PC-9 (cell line): ENCODE results near the gene TMEM183A. TPM values are rescaled to one million over a fixed set of nuclear protein-coding genes. Genes with fewer than 3 reads are reported as not detected.
A peak's percentile ranks its signal among the peaks of the same experiment; 100 is the strongest.
"Not testable (repeated sequence)": the region's sequence is repeated elsewhere in the genome, so short reads cannot be mapped to it uniquely, and the experiment has no call there.

ENCODE experiments used
- BruUV-seq: library from RNA; stranded (reverse); fragments of 400-500 nt; replicated peaks from 2 replicates; lab custom pipeline; 2021; lab: Mats Ljungman, UMichigan
- CTCF ChIA-PET: fragments of 300-600 bp; sonication (Branson Sonifier 250); formaldehyde crosslinking; loops from one replicate; lab custom pipeline; 2022; ENCODE audit warnings: antibody characterized with exemption; lab: Charles Lee
- POLR2A ChIA-PET: fragments of 300-600 bp; sonication (Branson Sonifier 250); formaldehyde crosslinking; loops from one replicate; lab custom pipeline; 2022; ENCODE audit warnings: antibody characterized with exemption; ENCODE audit not compliant: unreplicated experiment; lab: Charles Lee
- DNase-seq, 2 experiments: peaks; one replicate each; pipeline versions ENCODE4 v3.0.0 to v3.0.0-alpha.2; 2015 to 2022; ENCODE audit warnings: mixed read lengths in 1 of 2
- H2AFZ ChIP-seq: fragments of 200-600 bp; sonication (generic); 2 replicates; pipeline ENCODE4 v1.8.1; 2017; ENCODE audit warnings: antibody characterized with exemption
- H3F3A ChIP-seq: fragments of 200-600 bp; sonication (generic); 2 replicates; pipeline ENCODE4 v1.8.1; 2017; ENCODE audit warnings: antibody characterized with exemption, mild to moderate bottlenecking, low read depth; ENCODE audit not compliant: insufficient read depth
- H3K27ac ChIP-seq: fragments of 200-600 bp; sonication (generic); 2 replicates; pipeline ENCODE4 v1.6.1; 2016; ENCODE audit warnings: mixed run types
- H3K27me3 ChIP-seq: fragments of 200-600 bp; sonication (generic); 2 replicates; pipeline ENCODE4 v1.6.1; 2016; ENCODE audit warnings: low read depth, mixed run types; ENCODE audit not compliant: insufficient read depth
- H3K36me3 ChIP-seq: fragments of 200-600 bp; sonication (generic); 2 replicates; pipeline ENCODE4 v1.6.1; 2016; ENCODE audit warnings: low read depth, mixed run types
- H3K4me1 ChIP-seq: fragments of 200-600 bp; sonication (generic); replicated peaks from 2 replicates; pipeline ENCODE4 v1.6.1; 2016; ENCODE audit warnings: mixed run types; ENCODE audit not compliant: insufficient read depth
- H3K4me2 ChIP-seq: fragments of 200-600 bp; sonication (generic); 2 replicates; pipeline ENCODE4 v1.6.1; 2017; ENCODE audit warnings: mixed run types
- H3K4me3 ChIP-seq: fragments of 200-600 bp; sonication (generic); 2 replicates; pipeline ENCODE4 v1.6.1; 2016; ENCODE audit warnings: mixed run types
- H3K79me2 ChIP-seq: fragments of 200-600 bp; sonication (generic); 2 replicates; pipeline ENCODE4 v1.6.1; 2017; ENCODE audit warnings: low read depth, mixed run types
- H3K9me2 ChIP-seq: fragments of 200-600 bp; sonication (generic); 2 replicates; pipeline ENCODE4 v1.8.1; 2017; ENCODE audit warnings: mild to moderate bottlenecking; ENCODE audit not compliant: insufficient read depth
- H3K9me3 ChIP-seq: fragments of 200-600 bp; sonication (generic); 2 replicates; pipeline ENCODE4 v1.8.1; 2016; ENCODE audit warnings: low read depth; ENCODE audit not compliant: insufficient read depth
- H4K20me1 ChIP-seq: fragments of 200-600 bp; sonication (generic); 2 replicates; pipeline ENCODE4 v1.8.1; 2017; ENCODE audit not compliant: insufficient read depth
- CTCF ChIP-seq: fragments of 200-600 bp; sonication (generic); conservative IDR thresholded peaks from 2 replicates; pipeline ENCODE4 v1.6.1; 2017; ENCODE audit warnings: mixed run types, antibody characterized with exemption, mild to moderate bottlenecking, moderate library complexity
- EZH2 ChIP-seq: fragments of 200-600 bp; sonication (generic); IDR thresholded peaks from 2 replicates; pipeline ENCODE4 v1.8.0; 2017; ENCODE audit warnings: antibody characterized with exemption, low read depth
- intact Hi-C: fragments of 100-400 bp; cut with micrococcal nuclease; formaldehyde crosslinking; loops from one replicate; pipeline ENCODE4 v1.10.0; 2022; ENCODE audit not compliant: unreplicated experiment
- total RNA-seq: library from RNA; stranded (reverse); gene quantifications from 2 replicates; pipeline ENCODE4 v1.2.3, GENCODE V29; 2021

Gene TMEM183A
- total RNA-seq, 1 experiment from 2014 or later: 53.5 TPM

DNA sequence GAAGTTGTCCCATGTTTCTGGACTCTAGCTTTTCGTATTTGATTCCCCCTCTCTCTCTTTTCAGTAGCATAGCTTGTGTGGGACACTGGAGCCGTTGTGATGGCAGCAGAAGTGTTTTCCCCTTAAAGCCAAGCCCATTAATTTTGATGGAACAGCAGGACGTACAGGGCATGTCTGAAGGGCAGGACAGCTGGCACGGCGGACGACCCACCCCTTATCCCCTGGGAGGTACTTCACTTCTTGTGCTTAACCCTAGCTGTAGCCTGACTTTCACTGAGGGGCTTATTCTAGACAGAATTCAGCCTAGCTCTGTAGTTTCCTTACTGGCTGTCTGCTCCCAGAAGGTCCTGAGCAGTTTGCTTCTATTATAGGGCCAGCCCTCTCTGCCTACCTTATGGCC lies 10.5 kb downstream of the TMEM183A start:
- Histone ChIP-seq H4K20me1 (no peaks in the 10 kb centered on the region), H3K27me3 (no peaks in the 10 kb centered on the region), H3K27ac (no peak overlapping the region), H3K9me2 (no peaks in the 10 kb centered on the region), H2AFZ (no peak overlapping the region), H3K4me1 (no peaks in the 10 kb centered on the region), H3K4me2 (no peak overlapping the region), H3K4me3 (no peak overlapping the region), H3K79me2 (0 out of 2 replicates have a peak, but pooled peaks cover 3% of the 10 kb centered on the region), H3K9me3 (no peaks in the 10 kb centered on the region), H3K36me3 (peaks cover 35% of the 10 kb centered on the region), H3F3A (peaks cover 13% of the 10 kb centered on the region)
- no peak for DNase-seq
- no peak for TF ChIP-seq CTCF
- TF ChIP-seq EZH2: no peak
- BruUV-seq: no TSS peak
- ChIA-PET POLR2A (no interaction called here), CTCF (no interaction called here)
- intact Hi-C loops: no loop called here

GRCh38 chr1:203022855-203023254 lies 15.7 kb downstream of the TMEM183A start:
- H3K4me1 ChIP-seq, H3K9me2 ChIP-seq, H3K79me2 ChIP-seq, BruUV-seq, H4K20me1 ChIP-seq, DNase-seq, H3K27me3 ChIP-seq, H3K4me2 ChIP-seq, intact Hi-C loops, H3K27ac ChIP-seq, H2AFZ ChIP-seq, H3K9me3 ChIP-seq, POLR2A ChIA-PET, H3K4me3 ChIP-seq: not testable (repeated sequence)
- Histone ChIP-seq H3F3A (peaks cover 37% of the 10 kb centered on the region), H3K36me3 (peaks cover 26% of the 10 kb centered on the region)
- CTCF ChIA-PET: interaction anchor here (0.7 kb wide), 1 partner anchor 327 kb away, joined by 5 read pairs; no protein-coding TSS in a partner anchor

DNA sequence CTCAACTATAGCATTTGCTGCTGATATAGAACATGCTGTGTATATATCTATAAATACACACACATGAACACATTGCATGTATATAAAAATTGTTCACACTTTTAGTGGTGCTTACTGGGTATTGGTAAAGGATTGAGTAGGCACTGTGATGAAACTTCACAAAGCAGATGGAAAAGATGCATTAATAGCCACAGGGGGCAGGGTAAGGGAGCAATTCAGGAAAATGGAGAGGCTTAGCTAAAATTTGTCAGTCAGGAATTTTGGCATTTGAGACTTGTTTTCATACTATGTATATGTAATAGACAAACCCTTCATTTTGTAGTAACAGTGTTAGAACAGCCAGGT lies 18.5 kb downstream of the TMEM183A start:
- peaks cover 5% of the 10 kb centered on the region for H3K4me1 ChIP-seq
- peak overlapping the region; percentile 60; the same call in 1 of the 2 replicates for H3K4me3 ChIP-seq
- no peaks in the 10 kb centered on the region for H3K27me3 ChIP-seq
- CTCF ChIA-PET: interaction anchor here (0.6 kb wide), 1 partner anchor 276 kb away, joined by 14 read pairs; no protein-coding TSS in a partner anchor
- peaks cover 37% of the 10 kb centered on the region for H3F3A ChIP-seq
- no peak for TF ChIP-seq CTCF
- TF ChIP-seq EZH2: no peak
- no peaks in the 10 kb centered on the region for H3K79me2 ChIP-seq
- no peak for DNase-seq
- H3K9me2 ChIP-seq: no peaks in the 10 kb centered on the region
- H3K27ac ChIP-seq: no peak overlapping the region
- POLR2A ChIA-PET: no interaction called here
- H3K36me3 ChIP-seq: peaks cover 16% of the 10 kb centered on the region
- H3K4me2 ChIP-seq: peak overlapping the region; percentile 93
- intact Hi-C loops: no loop called here
- H2AFZ ChIP-seq: peak overlapping the region; percentile 89
- H3K9me3 ChIP-seq: no peaks in the 10 kb centered on the region
- BruUV-seq: no TSS peak
- H4K20me1 ChIP-seq: no peaks in the 10 kb centered on the region
